Activated naive CD4-positive, alpha-beta T cell treated with anti-CD3 and anti-CD28 coated beads for 36 hours (primary cell): Measurements from ENCODE around the gene TOR1AIP2. TPM values are rescaled to one million over a fixed set of nuclear protein-coding genes. Genes with fewer than 3 reads are reported as not detected.
A peak's percentile ranks its signal among the peaks of the same experiment; 100 is the strongest.

ENCODE experiments used
- CTCF ChIA-PET: fragments of 350-600 bp; sonication (Branson Sonifier 250); formaldehyde crosslinking; loops from one replicate; lab custom pipeline; 2021; ENCODE audit warnings: antibody characterized with exemption; lab: Charles Lee
- DNase-seq: peaks from one replicate; pipeline ENCODE4 v3.0.0-alpha.2; 2020
- H3K27ac Mint-ChIP-seq: one replicate; pipeline ENCODE4 v1.8.0; 2021; ENCODE audit warnings: mild to moderate bottlenecking, mixed read lengths
- H3K27me3 Mint-ChIP-seq: one replicate; pipeline ENCODE4 v1.8.0; 2021; ENCODE audit warnings: low read depth, mixed read lengths
- H3K36me3 Mint-ChIP-seq: one replicate; pipeline ENCODE4 v1.8.0; 2021; ENCODE audit warnings: low read depth, mixed read lengths
- H3K4me1 Mint-ChIP-seq: one replicate; pipeline ENCODE4 v1.8.0; 2021; ENCODE audit warnings: low read depth, mixed read lengths
- H3K4me3 Mint-ChIP-seq: one replicate; pipeline ENCODE4 v1.8.0; 2021; ENCODE audit warnings: mild to moderate bottlenecking, moderate library complexity, mixed read lengths
- H3K9me3 Mint-ChIP-seq: one replicate; pipeline ENCODE4 v1.8.0; 2021; ENCODE audit warnings: mixed read lengths
- intact Hi-C: fragments of 100-400 bp; cut with micrococcal nuclease; formaldehyde crosslinking; loops from one replicate; pipeline ENCODE4 v1.15.1; 2023
- total RNA-seq, 2 experiments: library from RNA; stranded (reverse); gene quantifications; one replicate each; pipeline ENCODE4 v1.2.3, GENCODE V29; 2021

TOR1AIP2 gene
- total RNA-seq, 2 experiments from 2014 or later = 28.1 to 28.9 TPM

GRCh38 chr1:179889589-179889988 lies 12.0 kb upstream of the TOR1AIP2 start:
- H3K36me3 Mint-ChIP-seq = peaks cover 10% of the 10 kb centered on the region
- no peaks in the 10 kb centered on the region for H3K27me3 Mint-ChIP-seq
- no peaks in the 10 kb centered on the region for H3K9me3 Mint-ChIP-seq
- CTCF ChIA-PET = interaction anchor here (0.8 to 1.3 kb wide), 3 partner anchors 20 to 162 kb away, joined by 3 to 5 read pairs (median 5); no protein-coding TSS in a partner anchor
- DNase-seq = no peak
- intact Hi-C loops = loop anchor here (10.0 kb wide), 1 partner anchor 1205 kb away; no protein-coding TSS in a partner anchor
- H3K27ac Mint-ChIP-seq = no peak overlapping the region
- peaks cover 29% of the 10 kb centered on the region for H3K4me1 Mint-ChIP-seq
- no peak overlapping the region for H3K4me3 Mint-ChIP-seq

- Mint-ChIP-seq H3K4me1 (peaks cover 36% of the 10 kb centered on the region), H3K4me3 (no peak overlapping the region)
- intact Hi-C loops = loop anchor here (10.0 kb wide), 1 partner anchor 1207 kb away; no protein-coding TSS in a partner anchor
Measured at GRCh38 chr1:179888071-179888470, 10.5 kb upstream of the TOR1AIP2 start.

GRCh38 chr1:179883745-179884138 lies 6.1 kb upstream of the TOR1AIP2 start:
- peak; percentile 89 for DNase-seq

More at GRCh38 chr1:179888071-179888470, 10.5 kb upstream of the TOR1AIP2 start:
- no peaks in the 10 kb centered on the region for H3K9me3 Mint-ChIP-seq
- H3K36me3 Mint-ChIP-seq = peaks cover 16% of the 10 kb centered on the region
- DNase-seq = no peak
- no peak overlapping the region for H3K27ac Mint-ChIP-seq
- no peaks in the 10 kb centered on the region for H3K27me3 Mint-ChIP-seq
- CTCF ChIA-PET = interaction anchor here (0.6 kb wide), 1 partner anchor 758 kb away, joined by 4 read pairs; no protein-coding TSS in a partner anchor

GRCh38 chr1:179883040-179883744 lies 5.6 kb upstream of the TOR1AIP2 start:
- no peaks in the 10 kb centered on the region for H3K27me3 Mint-ChIP-seq
- H3K36me3 Mint-ChIP-seq = peaks cover 13% of the 10 kb centered on the region
- H3K9me3 Mint-ChIP-seq = no peaks in the 10 kb centered on the region
- H3K4me1 Mint-ChIP-seq = peaks cover 57% of the 10 kb centered on the region
- CTCF ChIA-PET = interaction anchor here (0.6 to 1.6 kb wide), 5 partner anchors 15 to 95 kb away, joined by 3 to 9 read pairs (median 3); partner anchors contain the start of gene CEP350
- H3K4me3 Mint-ChIP-seq = peak overlapping the region; percentile 96
- DNase-seq = no peak
- peak overlapping the region; percentile 99 for H3K27ac Mint-ChIP-seq
- intact Hi-C loops = loop anchor here (1.0 to 10.0 kb wide), 11 partner anchors 50 to 1212 kb away; partner anchors contain the start of genes AXDND1, FAM20B and LHX4

More at GRCh38 chr1:179883745-179884138, 6.1 kb upstream of the TOR1AIP2 start:
- Mint-ChIP-seq H3K9me3 (no peaks in the 10 kb centered on the region), H3K4me1 (peaks cover 54% of the 10 kb centered on the region), H3K4me3 (peak overlapping the region; percentile 96), H3K27ac (peak overlapping the region; percentile 99), H3K27me3 (no peaks in the 10 kb centered on the region), H3K36me3 (peaks cover 13% of the 10 kb centered on the region)
- intact Hi-C loops = loop anchor here (1.0 to 10.0 kb wide), 11 partner anchors 51 to 1211 kb away; partner anchors contain the start of genes AXDND1, FAM20B and LHX4
- CTCF ChIA-PET = interaction anchor here (0.9 to 1.6 kb wide), 2 partner anchors 16 to 20 kb away, joined by 3 to 5 read pairs; no protein-coding TSS in a partner anchor

- Mint-ChIP-seq H3K4me1 (peaks cover 57% of the 10 kb centered on the region), H3K27me3 (no peaks in the 10 kb centered on the region), H3K9me3 (no peaks in the 10 kb centered on the region), H3K36me3 (peaks cover 10% of the 10 kb centered on the region), H3K4me3 (peak within 1 kb of the TSS; percentile 96), H3K27ac (peak within 1 kb of the TSS; percentile 99)
- CTCF ChIA-PET = interaction anchor here (0.6 to 1.6 kb wide), 5 partner anchors 18 to 95 kb away, joined by 3 to 9 read pairs (median 3); partner anchors contain the start of gene CEP350
- intact Hi-C loops = loop anchor here (1.0 to 10.0 kb wide), 15 partner anchors 50 to 1212 kb away; partner anchors contain the start of genes ACBD6, AXDND1, CEP350 and FAM20B
- DNase-seq = peak; percentile 98
Measured at GRCh38 chr1:179882253-179883039, 4.8 kb upstream of the TOR1AIP2 start, which contains the start of gene TOR1AIP1. Gene TOR1AIP1, plus strand, starts transcription at chr1:179882285. Its CDS starts 218 bp downstream, at chr1:179882503.

- Mint-ChIP-seq H3K9me3 (no peaks in the 10 kb centered on the region), H3K4me3 (peak overlapping the region; percentile 96), H3K27me3 (no peaks in the 10 kb centered on the region), H3K27ac (peak overlapping the region; percentile 99), H3K36me3 (peaks cover 11% of the 10 kb centered on the region), H3K4me1 (peaks cover 50% of the 10 kb centered on the region)
- DNase-seq = no peak
- CTCF ChIA-PET = interaction anchor here (0.9 kb wide), 1 partner anchor 74 kb away, joined by 3 read pairs; no protein-coding TSS in a partner anchor
- intact Hi-C loops = loop anchor here (1.0 to 10.0 kb wide), 14 partner anchors 49 to 1213 kb away; partner anchors contain the start of genes ACBD6, AXDND1, CEP350 and FAM20B
Measured at GRCh38 chr1:179881642-179882252, 4.1 kb upstream of the TOR1AIP2 start.

GRCh38 chr1:179879797-179880196 lies 2.2 kb upstream of the TOR1AIP2 start:
- intact Hi-C loops = loop anchor here (5.0 to 10.0 kb wide), 7 partner anchors 172 to 1263 kb away; partner anchors contain the start of genes AXDND1, FAM20B and LHX4
- Mint-ChIP-seq H3K27ac (no peak overlapping the region), H3K27me3 (no peaks in the 10 kb centered on the region), H3K36me3 (peaks cover 15% of the 10 kb centered on the region), H3K9me3 (no peaks in the 10 kb centered on the region), H3K4me1 (peaks cover 51% of the 10 kb centered on the region), H3K4me3 (no peak overlapping the region)
- no peak for DNase-seq
- CTCF ChIA-PET = interaction anchor here (0.8 to 1.5 kb wide), 4 partner anchors 12 to 300 kb away, joined by 3 to 8 read pairs (median 4); no protein-coding TSS in a partner anchor

- H3K27me3 Mint-ChIP-seq = no peaks in the 10 kb centered on the region
- CTCF ChIA-PET = interaction anchor here (0.6 to 4.0 kb wide), 4 partner anchors 9 to 520 kb away, joined by 3 to 16 read pairs (median 4); no protein-coding TSS in a partner anchor
- H3K9me3 Mint-ChIP-seq = no peaks in the 10 kb centered on the region
- DNase-seq = no peak
- peaks cover 58% of the 10 kb centered on the region for H3K4me1 Mint-ChIP-seq
- H3K36me3 Mint-ChIP-seq = peaks cover 7% of the 10 kb centered on the region
- intact Hi-C loops = loop anchor here (5.0 kb wide), 1 partner anchor 1266 kb away; no protein-coding TSS in a partner anchor
- peak overlapping the region; percentile 59 for H3K27ac Mint-ChIP-seq
- H3K4me3 Mint-ChIP-seq = peak overlapping the region; percentile 92
Measured at GRCh38 chr1:179876300-179876715, 1.3 kb downstream of the TOR1AIP2 start.

- CTCF ChIA-PET = interaction anchor here (0.6 to 4.0 kb wide), 5 partner anchors 9 to 284 kb away, joined by 3 to 16 read pairs (median 4); no protein-coding TSS in a partner anchor
- Mint-ChIP-seq H3K4me1 (peaks cover 57% of the 10 kb centered on the region), H3K36me3 (peaks cover 7% of the 10 kb centered on the region), H3K9me3 (no peaks in the 10 kb centered on the region), H3K27me3 (no peaks in the 10 kb centered on the region), H3K4me3 (no peak overlapping the region), H3K27ac (no peak overlapping the region)
- intact Hi-C loops = loop anchor here (5.0 kb wide), 1 partner anchor 1267 kb away; no protein-coding TSS in a partner anchor
- DNase-seq = no peak
Measured at GRCh38 chr1:179875596-179876299, 1.9 kb downstream of the TOR1AIP2 start.

GRCh38 chr1:179873438-179873851 lies 4.2 kb downstream of the TOR1AIP2 start:
- Mint-ChIP-seq H3K27ac (no peak overlapping the region), H3K27me3 (no peaks in the 10 kb centered on the region), H3K4me1 (peaks cover 44% of the 10 kb centered on the region), H3K4me3 (no peak overlapping the region), H3K36me3 (peaks cover 8% of the 10 kb centered on the region), H3K9me3 (no peaks in the 10 kb centered on the region)
- intact Hi-C loops = no loop called here
- no peak for DNase-seq
- CTCF ChIA-PET = no interaction called here
